H1 (cell line): ENCODE data around the gene CACNG4. TPM values are rescaled to one million over a fixed set of nuclear protein-coding genes. Genes with fewer than 3 reads are reported as not detected.

Source experiments
- CTCF ChIA-PET: fragments of 300-600 bp; sonication (Branson Sonifier 250); formaldehyde crosslinking; loops from one replicate; lab custom pipeline; 2021; ENCODE audit not compliant: partially characterized antibody; lab: Charles Lee
- POLR2A ChIA-PET: fragments of 300-600 bp; sonication (Branson Sonifier 250); formaldehyde crosslinking; loops from one replicate; lab custom pipeline; 2021; ENCODE audit warnings: inconsistent platforms; ENCODE audit not compliant: partially characterized antibody; lab: Charles Lee
- DNase-seq, 2 experiments: peaks; one replicate each; pipeline versions ENCODE4 v3.0.0 to v3.0.0-alpha.2; 2010 to 2022; ENCODE audit warnings: low spot score in 2 of 2, low read depth in 1 of 2, mixed read lengths in 1 of 2
- FAIRE-seq: peaks from 2 replicates; lab custom pipeline; 2011; peaks lifted over from hg19 to GRCh38; lab: Jason Lieb, UNC
- H2AFZ ChIP-seq: 2 replicates; pipeline ENCODE4 v1.8.1; 2012; ENCODE audit warnings: low read length, inconsistent platforms
- H2AK5ac ChIP-seq: 2 replicates; pipeline ENCODE4 v1.6.1; 2013; ENCODE audit warnings: low read depth, low read length
- H2BK120ac ChIP-seq: replicated peaks from 2 replicates; pipeline ENCODE3; 2013; ENCODE audit warnings: low read depth, low read length, inconsistent platforms
- H2BK12ac ChIP-seq: 2 replicates; pipeline ENCODE4 v1.6.1; 2013; ENCODE audit warnings: low read depth, low read length
- H2BK15ac ChIP-seq: 2 replicates; pipeline ENCODE4 v1.6.1; 2013; ENCODE audit warnings: low read length
- H2BK20ac ChIP-seq: 2 replicates; pipeline ENCODE4 v1.6.1; 2013; ENCODE audit warnings: low read length
- H2BK5ac ChIP-seq: 2 replicates; pipeline ENCODE4 v1.6.1; 2013; ENCODE audit warnings: low read depth, low read length
- H3K14ac ChIP-seq: 2 replicates; pipeline ENCODE4 v1.6.1; 2013; ENCODE audit warnings: inconsistent platforms; ENCODE audit not compliant: insufficient read length
- H3K18ac ChIP-seq: 2 replicates; pipeline ENCODE4 v1.6.1; 2013; ENCODE audit warnings: low read length; ENCODE audit errors: extremely low read depth
- H3K23ac ChIP-seq: 2 replicates; pipeline ENCODE4 v1.6.1; 2013; ENCODE audit warnings: inconsistent platforms; ENCODE audit not compliant: insufficient read length
- H3K23me2 ChIP-seq: 2 replicates; pipeline ENCODE4 v1.6.1; 2013; ENCODE audit warnings: low read depth, low read length
- H3K27ac ChIP-seq: 2 replicates; pipeline ENCODE4 v1.6.1; 2011; ENCODE audit warnings: low read depth, low read length, inconsistent platforms
- H3K27me3 ChIP-seq, 4 experiments: replicated peaks in 1 of 4; 1 replicate in 1 of 4; 2 replicates in 3 of 4; pipeline versions ENCODE4 v1.6.1 to v1.8.1; 2011 to 2013; ENCODE audit warnings: low read length in 3 of 4, mild to moderate bottlenecking in 3 of 4, inconsistent platforms in 2 of 4, mixed read lengths in 2 of 4, moderate library complexity in 1 of 4; ENCODE audit not compliant: control insufficient read depth in 3 of 4, insufficient read depth in 3 of 4; ENCODE audit errors: extremely low read depth in 1 of 4
- H3K36me3 ChIP-seq, 4 experiments: 2 replicates each; pipeline versions ENCODE4 v1.6.1 to v1.8.1; 2011 to 2013; ENCODE audit warnings: mild to moderate bottlenecking in 4 of 4, low read length in 3 of 4, moderate library complexity in 2 of 4, control low read depth in 1 of 4, inconsistent platforms in 1 of 4; ENCODE audit not compliant: insufficient read depth in 4 of 4, control insufficient read depth in 2 of 4
- H3K4ac ChIP-seq: replicated peaks from 2 replicates; pipeline ENCODE3; 2013; ENCODE audit warnings: low read length, low read depth, mixed read lengths, inconsistent platforms; ENCODE audit not compliant: insufficient read length
- H3K4me1 ChIP-seq, 4 experiments: replicated peaks in 1 of 4; 1 replicate in 1 of 4; 2 replicates in 3 of 4; pipeline versions ENCODE4 v1.6.1 to v1.8.1; 2011 to 2013; ENCODE audit warnings: low read length in 3 of 4, inconsistent platforms in 2 of 4, mixed read lengths in 1 of 4; ENCODE audit not compliant: insufficient read depth in 4 of 4, control insufficient read depth in 3 of 4
- H3K4me2 ChIP-seq, 2 experiments: 2 replicates each; pipeline versions ENCODE4 v1.6.1 to v1.8.1; 2011 to 2013; ENCODE audit warnings: low read depth in 2 of 2, low read length in 2 of 2, control low read depth in 1 of 2, inconsistent platforms in 1 of 2, mild to moderate bottlenecking in 1 of 2; ENCODE audit not compliant: insufficient read depth in 1 of 2
- H3K4me3 ChIP-seq, 4 experiments: fragments of 200-600, 300-600 bp in 1 of 4; sonication (generic), shearing (Covaris generic), sonication (Bioruptor Twin) in 1 of 4; 2 replicates each; pipeline versions ENCODE4 v1.5.1 to v1.8.1; 2011 to 2016; ENCODE audit warnings: low read length in 4 of 4, low read depth in 3 of 4, control low read depth in 2 of 4, inconsistent platforms in 2 of 4, mild to moderate bottlenecking in 2 of 4, mixed read lengths in 1 of 4, moderate library complexity in 1 of 4; ENCODE audit not compliant: insufficient read depth in 2 of 4; ENCODE audit errors: extremely low read depth in 1 of 4
- H3K56ac ChIP-seq: replicated peaks from 2 replicates; pipeline ENCODE3; 2013; ENCODE audit warnings: low read depth, mild to moderate bottlenecking, mixed read lengths, low read length, inconsistent platforms; ENCODE audit not compliant: insufficient read length
- H3K79me1 ChIP-seq: 2 replicates; pipeline ENCODE4 v1.6.1; 2013; ENCODE audit warnings: low read depth, low read length, control low read depth
- H3K79me2 ChIP-seq, 2 experiments: 2 replicates each; pipeline versions ENCODE4 v1.6.1 to v1.8.1; 2012 to 2013; ENCODE audit warnings: low read length in 2 of 2, mild to moderate bottlenecking in 2 of 2, inconsistent platforms in 1 of 2; ENCODE audit not compliant: insufficient read depth in 2 of 2, control insufficient read depth in 1 of 2
- H3K9ac ChIP-seq, 4 experiments: replicated peaks in 1 of 4; 1 replicate in 1 of 4; 2 replicates in 3 of 4; pipeline versions ENCODE4 v1.6.1 to v1.8.1; 2011 to 2013; ENCODE audit warnings: low read depth in 3 of 4, low read length in 3 of 4, control low read depth in 2 of 4, mild to moderate bottlenecking in 2 of 4, moderate library complexity in 2 of 4, inconsistent platforms in 1 of 4; ENCODE audit errors: extremely low read depth in 1 of 4
- H3K9me3 ChIP-seq, 2 experiments: 2 replicates each; pipeline versions ENCODE4 v1.6.1 to v1.8.1; 2012 to 2013; ENCODE audit warnings: mild to moderate bottlenecking in 2 of 2, moderate library complexity in 2 of 2, control low read depth in 1 of 2, inconsistent platforms in 1 of 2, low read depth in 1 of 2, low read length in 1 of 2, mixed read lengths in 1 of 2; ENCODE audit not compliant: insufficient read depth in 2 of 2
- H4K20me1 ChIP-seq, 2 experiments: replicated peaks in 1 of 2; 2 replicates each; pipeline versions ENCODE3 to v1.8.1; 2011 to 2013; ENCODE audit warnings: inconsistent platforms in 2 of 2, low read length in 2 of 2, mild to moderate bottlenecking in 1 of 2; ENCODE audit not compliant: insufficient read depth in 2 of 2, control insufficient read depth in 1 of 2
- H4K5ac ChIP-seq: 2 replicates; pipeline ENCODE4 v1.6.1; 2013; ENCODE audit warnings: low read length, low read depth, mixed read lengths, inconsistent platforms; ENCODE audit not compliant: insufficient read length
- H4K8ac ChIP-seq: 2 replicates; pipeline ENCODE4 v1.8.0; 2013; ENCODE audit warnings: mild to moderate bottlenecking, moderate library complexity, low read length, inconsistent platforms; ENCODE audit not compliant: insufficient read depth; ENCODE audit errors: extremely low read depth
- H4K91ac ChIP-seq: replicated peaks from 2 replicates; pipeline ENCODE3; 2013; ENCODE audit warnings: low read length, mixed read lengths, inconsistent platforms; ENCODE audit not compliant: insufficient read length
- WGBS, 2 experiments: shearing (Covaris generic) in 1 of 2; methylation state at CpG; one replicate each; pipeline versions ENCODE4 v1.1.6 to v1.1.7; 2013 to 2015; ENCODE audit warnings: low lambda C conversion rate in 2 of 2, mixed read lengths in 2 of 2, inconsistent platforms in 1 of 2, low coverage in 1 of 2, missing lambda C conversion rate in 1 of 2; ENCODE audit not compliant: insufficient replicate concordance in 2 of 2, insufficient coverage in 1 of 2, insufficient read length in 1 of 2; ENCODE audit errors: extremely low coverage in 1 of 2, missing lambda C conversion rate in 1 of 2; 5-methylcytosine and 5-hydroxymethylcytosine counted together
- polyA plus RNA-seq, 7 experiments: library from polyadenylated mRNA; depleted of rRNA in 3 of 7; stranded (reverse) in 5 of 7; unstranded in 2 of 7; fragments of >200 nt in 5 of 7; fragments of 200-250 nt in 2 of 7; gene quantifications; 1 replicate in 5 of 7; 2 replicates in 1 of 7; 4 replicates in 1 of 7; pipeline versions ENCODE4 v1.2.1 to v1.2.3, GENCODE V29; 2011 to 2013; ENCODE audit warnings: missing spikeins in 2 of 7, mixed read lengths in 2 of 7
- total RNA-seq: library from RNA; stranded (reverse); fragmentation: NEBNext Ultra II Directional; extraction: Animal tissue kit (Norgen Biotek cat#: 25700); gene quantifications from 2 replicates; pipeline ENCODE4 v1.2.1, GENCODE V29; 2021

Gene CACNG4
- total and polyA plus RNA-seq, 2 of the 8 experiments (the other 6 are each of a cell fraction or from before 2014, with no cell fraction given), result 3.6 to 5.6 TPM

DNA sequence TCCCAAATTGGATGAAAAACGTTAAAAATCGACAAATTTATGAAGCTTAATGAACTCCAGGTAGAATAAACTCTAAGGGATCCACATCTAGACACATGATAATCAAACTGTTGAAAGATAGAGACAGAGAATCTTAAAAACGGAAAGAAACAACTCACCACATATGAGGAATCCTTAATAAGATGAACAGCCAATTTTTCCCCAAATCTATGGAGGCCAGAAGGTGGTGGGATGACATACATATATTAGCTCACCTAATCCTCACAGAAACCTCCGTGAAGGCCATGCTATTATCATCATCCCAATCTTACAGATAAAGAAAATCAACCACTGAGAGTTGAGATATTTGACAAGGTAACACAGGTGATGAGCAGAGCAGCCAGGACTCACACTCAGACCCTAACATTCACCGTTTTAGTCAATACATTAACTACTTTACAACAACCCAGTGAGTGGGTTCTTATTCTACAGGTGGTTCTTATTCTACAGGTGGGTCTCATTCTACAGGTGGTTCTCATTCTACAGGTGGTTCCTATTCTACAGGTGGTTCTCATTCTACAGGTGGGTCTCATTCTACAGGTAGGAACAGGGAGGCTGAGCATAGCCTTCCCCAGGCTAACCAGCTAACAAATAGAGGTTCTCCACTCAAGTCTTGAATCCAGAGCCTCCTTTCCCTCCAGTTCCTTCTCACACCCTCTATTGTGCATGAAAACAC lies 84.7 kb downstream of the CACNG4 start:
- H3K36me3 ChIP-seq, result no peaks in the 10 kb centered on the region
- no peak overlapping the region for H3K18ac ChIP-seq
- H3K79me2 ChIP-seq, result no peaks in the 10 kb centered on the region
- H2BK120ac ChIP-seq, result no peak overlapping the region
- ChIA-PET POLR2A (interaction anchor here (0.6 kb wide), 1 partner anchor 478 kb away, joined by 3 read pairs; no protein-coding TSS in a partner anchor), CTCF (interaction anchor here (0.6 to 1.2 kb wide), 3 partner anchors 15 to 317 kb away, joined by 3 read pairs; no protein-coding TSS in a partner anchor)
- no peak overlapping the region for H3K4ac ChIP-seq
- no peak overlapping the region for H3K14ac ChIP-seq
- H2BK5ac ChIP-seq, result no peak overlapping the region
- no peaks in the 10 kb centered on the region for H3K79me1 ChIP-seq
- H4K20me1 ChIP-seq, result no peaks in the 10 kb centered on the region
- no peak overlapping the region for H3K23ac ChIP-seq
- H4K5ac ChIP-seq, result no peak overlapping the region
- no peak overlapping the region for H3K4me3 ChIP-seq
- no peak overlapping the region for H4K8ac ChIP-seq
- no peak overlapping the region for H4K91ac ChIP-seq
- H2BK12ac ChIP-seq, result no peak overlapping the region
- DNase-seq, result no peak
- 90% methylated on average over 5 of the region's 5 CpGs; no CpG with 5 or more reads in 1 of the 2 experiments for WGBS, 2 experiments
- H3K9ac ChIP-seq, result no peak overlapping the region
- H2AK5ac ChIP-seq, result no peak overlapping the region
- FAIRE-seq, result no peak
- H3K23me2 ChIP-seq, result no peaks in the 10 kb centered on the region
- H3K4me2 ChIP-seq, result no peak overlapping the region
- no peak overlapping the region for H2BK15ac ChIP-seq
- no peaks in the 10 kb centered on the region for H3K4me1 ChIP-seq
- no peaks in the 10 kb centered on the region for H3K27me3 ChIP-seq
- H3K9me3 ChIP-seq, result peaks cover 7 to 16% of the 10 kb centered on the region in 2 experiments; a peak in 2 of 4 replicates
- H2AFZ ChIP-seq, result no peak overlapping the region
- no peak overlapping the region for H3K27ac ChIP-seq
- no peak overlapping the region for H2BK20ac ChIP-seq
- H3K56ac ChIP-seq, result no peak overlapping the region
